ENCODE results near the gene ACR. TPM values are rescaled to one million over a fixed set of nuclear protein-coding genes. Genes with fewer than 3 reads are reported as not detected.

ACR gene
- total RNA-seq, 1 donor from 2014 or later = 2.8 TPM

DNA sequence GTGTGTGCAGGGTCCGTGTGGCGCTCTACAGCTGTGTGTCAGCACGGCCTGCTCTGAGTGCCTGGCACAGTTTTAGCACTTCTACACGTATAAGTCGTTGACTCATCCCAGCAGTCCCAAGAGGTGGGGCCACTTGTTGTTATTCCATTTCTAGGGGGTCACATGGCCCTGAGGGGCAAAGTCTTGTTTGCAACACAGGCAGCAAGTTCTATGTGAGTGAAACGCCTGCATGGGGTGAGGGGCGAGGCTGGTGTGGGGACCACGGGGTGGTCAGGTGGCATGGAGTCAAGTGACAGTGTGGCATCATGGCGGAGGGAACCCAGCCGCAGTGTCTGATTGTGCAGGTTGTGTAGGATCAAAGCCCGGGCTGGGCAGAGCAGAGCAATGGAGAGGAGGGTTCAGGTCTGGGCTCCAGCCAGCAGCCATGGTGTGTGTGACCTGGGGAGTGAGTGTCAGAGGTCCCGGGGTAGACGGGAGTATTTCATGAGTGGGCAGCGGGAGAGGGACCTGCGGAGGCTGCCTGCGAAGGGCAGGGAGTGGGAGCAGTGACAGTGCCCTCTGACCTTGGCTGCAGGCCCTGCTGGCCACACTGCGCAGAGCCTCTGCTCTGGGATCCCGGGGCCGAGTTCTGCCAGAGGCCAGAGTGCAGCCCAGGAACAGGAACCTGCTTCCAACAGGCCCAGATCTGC, 37.5 kb upstream of the ACR start:
- Mint-ChIP-seq H3K4me3 (ENCODE audit: unreplicated experiment) (peak overlapping the region; percentile 74), H3K27me3 (ENCODE audit: unreplicated experiment) (peaks cover 72% of the 10 kb centered on the region), H3K9me3 (ENCODE audit: unreplicated experiment) (no peaks in the 10 kb centered on the region), H3K27ac (ENCODE audit: unreplicated experiment) (peak overlapping the region; percentile 77), H3K4me1 (ENCODE audit: unreplicated experiment) (peaks cover 53% of the 10 kb centered on the region), H3K36me3 (ENCODE audit: low read depth, unreplicated experiment) (peaks cover 72% of the 10 kb centered on the region)
- TF ChIP-seq, protein P1, sequence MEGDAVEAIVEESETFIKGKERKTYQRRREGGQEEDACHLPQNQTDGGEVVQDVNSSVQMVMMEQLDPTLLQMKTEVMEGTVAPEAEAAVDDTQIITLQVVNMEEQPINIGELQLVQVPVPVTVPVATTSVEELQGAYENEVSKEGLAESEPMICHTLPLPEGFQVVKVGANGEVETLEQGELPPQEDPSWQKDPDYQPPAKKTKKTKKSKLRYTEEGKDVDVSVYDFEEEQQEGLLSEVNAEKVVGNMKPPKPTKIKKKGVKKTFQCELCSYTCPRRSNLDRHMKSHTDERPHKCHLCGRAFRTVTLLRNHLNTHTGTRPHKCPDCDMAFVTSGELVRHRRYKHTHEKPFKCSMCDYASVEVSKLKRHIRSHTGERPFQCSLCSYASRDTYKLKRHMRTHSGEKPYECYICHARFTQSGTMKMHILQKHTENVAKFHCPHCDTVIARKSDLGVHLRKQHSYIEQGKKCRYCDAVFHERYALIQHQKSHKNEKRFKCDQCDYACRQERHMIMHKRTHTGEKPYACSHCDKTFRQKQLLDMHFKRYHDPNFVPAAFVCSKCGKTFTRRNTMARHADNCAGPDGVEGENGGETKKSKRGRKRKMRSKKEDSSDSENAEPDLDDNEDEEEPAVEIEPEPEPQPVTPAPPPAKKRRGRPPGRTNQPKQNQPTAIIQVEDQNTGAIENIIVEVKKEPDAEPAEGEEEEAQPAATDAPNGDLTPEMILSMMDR (IDR thresholded peaks at IDR 0.05; ENCODE audit: unreplicated experiment) = no peak
- DNase-seq (ENCODE audit: low spot score) = no peak

DNA sequence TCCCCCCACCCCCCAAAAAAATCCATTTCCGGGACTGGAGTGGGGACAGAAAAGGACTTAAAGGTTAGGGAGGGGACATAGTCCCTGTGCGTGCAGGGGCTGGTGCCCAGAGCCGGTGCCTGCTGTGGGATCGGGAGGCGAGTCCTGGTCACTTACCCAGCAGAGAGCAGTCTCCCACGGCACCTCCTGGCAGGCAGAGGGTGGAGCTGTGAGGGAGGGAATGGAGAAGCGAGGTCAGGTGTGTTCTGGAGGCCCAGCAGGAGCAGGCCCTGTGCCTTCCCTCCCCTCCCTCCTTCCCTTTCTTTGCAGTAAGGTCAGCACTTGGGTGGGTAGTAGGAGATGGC, 37.0 kb upstream of the ACR start:
- H3K36me3 Mint-ChIP-seq (ENCODE audit: low read depth, unreplicated experiment) = peaks cover 68% of the 10 kb centered on the region
- DNase-seq (ENCODE audit: low spot score) = no peak

DNA sequence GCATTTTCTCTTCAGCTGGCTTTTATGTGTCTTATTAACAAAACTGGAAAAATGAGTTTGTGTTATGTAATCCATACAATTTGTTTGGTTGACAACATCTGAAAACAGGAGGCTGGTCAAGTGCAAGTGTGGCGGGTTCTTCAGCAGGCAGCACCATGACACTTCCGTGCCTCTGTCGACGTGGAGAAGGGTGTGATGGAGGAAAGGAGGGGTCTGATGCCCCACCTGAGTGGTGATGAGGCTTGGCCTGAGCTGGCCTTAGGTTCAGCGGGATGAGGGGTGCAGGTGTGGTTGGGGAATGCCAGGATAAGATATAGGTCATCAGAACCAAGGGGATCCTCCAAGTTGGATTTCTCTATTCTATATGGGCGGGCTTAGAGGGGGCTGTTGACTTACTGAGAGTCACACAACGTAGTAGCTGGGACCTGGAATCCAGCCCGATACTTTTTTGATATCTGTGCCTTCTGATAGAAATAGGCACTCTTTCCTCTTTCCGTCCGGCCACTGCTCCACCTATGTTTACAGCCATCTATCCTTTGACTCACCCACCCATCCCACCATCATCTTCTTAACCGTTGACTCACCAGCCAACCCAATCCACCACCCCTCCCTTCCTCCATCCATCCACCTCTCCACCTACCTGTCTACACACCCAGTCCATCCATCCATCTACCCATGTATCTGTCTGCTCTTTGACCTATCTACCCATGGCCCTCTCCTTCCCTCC, 36.4 kb upstream of the ACR start:
- no peaks in the 10 kb centered on the region for H3K9me3 Mint-ChIP-seq (ENCODE audit: unreplicated experiment)
- H3K4me3 Mint-ChIP-seq (ENCODE audit: unreplicated experiment) = peak overlapping the region; percentile 82
- peak overlapping the region; percentile 77 for H3K27ac Mint-ChIP-seq (ENCODE audit: unreplicated experiment)
- DNase-seq (ENCODE audit: low spot score) = no peak
- TF ChIP-seq, protein P1 (IDR thresholded peaks at IDR 0.05; ENCODE audit: unreplicated experiment) = no peak
- peaks cover 69% of the 10 kb centered on the region for H3K27me3 Mint-ChIP-seq (ENCODE audit: unreplicated experiment)
- H3K36me3 Mint-ChIP-seq (ENCODE audit: low read depth, unreplicated experiment) = peaks cover 68% of the 10 kb centered on the region
- H3K4me1 Mint-ChIP-seq (ENCODE audit: unreplicated experiment) = peaks cover 42% of the 10 kb centered on the region

More for the DNA sequence above, 37.0 kb upstream of the ACR start:
- Mint-ChIP-seq H3K4me1 (ENCODE audit: unreplicated experiment) (peaks cover 47% of the 10 kb centered on the region), H3K27ac (ENCODE audit: unreplicated experiment) (peak overlapping the region; percentile 65), H3K4me3 (ENCODE audit: unreplicated experiment) (peak overlapping the region; percentile 82), H3K9me3 (ENCODE audit: unreplicated experiment) (no peaks in the 10 kb centered on the region), H3K27me3 (ENCODE audit: unreplicated experiment) (peaks cover 68% of the 10 kb centered on the region)
- TF ChIP-seq, protein P1 (IDR thresholded peaks at IDR 0.05; ENCODE audit: unreplicated experiment) = no peak

DNA sequence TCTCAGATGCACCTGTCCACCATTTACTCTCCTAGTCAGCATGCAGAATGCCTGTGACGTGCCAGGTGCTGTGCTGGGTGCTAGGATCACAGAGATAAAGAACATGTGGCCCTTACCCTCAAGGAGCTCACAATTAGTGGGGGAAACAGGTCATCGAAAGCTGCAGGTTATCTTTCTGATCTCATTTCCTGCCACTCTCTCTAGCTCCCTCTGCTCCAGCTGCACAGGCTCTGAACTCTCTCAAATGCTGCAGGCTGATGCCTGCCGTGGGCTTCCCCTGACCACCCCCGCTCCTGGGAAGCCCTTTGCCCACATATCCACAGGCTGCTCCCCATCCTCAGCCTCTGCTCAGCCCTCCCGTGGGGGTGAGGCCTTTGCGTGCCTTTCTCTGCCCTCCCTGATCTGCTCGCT, 35.7 kb upstream of the ACR start:
- peaks cover 70% of the 10 kb centered on the region for H3K27me3 Mint-ChIP-seq (ENCODE audit: unreplicated experiment)
- TF ChIP-seq, protein P1 (IDR thresholded peaks at IDR 0.05; ENCODE audit: unreplicated experiment) = no peak
- peaks cover 65% of the 10 kb centered on the region for H3K36me3 Mint-ChIP-seq (ENCODE audit: low read depth, unreplicated experiment)

More for the DNA sequence above, 35.7 kb upstream of the ACR start:
- peak overlapping the region; percentile 77 for H3K27ac Mint-ChIP-seq (ENCODE audit: unreplicated experiment)
- no peak for DNase-seq (ENCODE audit: low spot score)
- H3K4me3 Mint-ChIP-seq (ENCODE audit: unreplicated experiment) = peak overlapping the region; percentile 82
- H3K4me1 Mint-ChIP-seq (ENCODE audit: unreplicated experiment) = peaks cover 42% of the 10 kb centered on the region
- no peaks in the 10 kb centered on the region for H3K9me3 Mint-ChIP-seq (ENCODE audit: unreplicated experiment)

Measured in endothelial cell (in vitro differentiated cells).